BJ (cell line): Measurements from ENCODE around the gene SMS. TPM values are rescaled to one million over a fixed set of nuclear protein-coding genes. Genes with fewer than 3 reads are reported as not detected.

Experiments
- CTCF ChIA-PET: fragments of 350-600 bp; formaldehyde crosslinking; extraction: SDS; loops from one replicate; lab custom pipeline; 2021; ENCODE audit warnings: antibody characterized with exemption, inconsistent platforms; lab: Yijun Ruan, JAX
- POLR2A ChIA-PET: fragments of 300-600 bp; sonication (Branson Sonifier 250); formaldehyde crosslinking; extraction: SDS; loops from one replicate; lab custom pipeline; 2021; ENCODE audit warnings: antibody characterized with exemption; lab: Charles Lee
- DNase-seq: peaks from one replicate; pipeline ENCODE4 v3.0.0-alpha.2; 2011; ENCODE audit warnings: low read depth
- H3K27me3 ChIP-seq: 2 replicates; pipeline ENCODE4 v1.6.0; 2011; ENCODE audit warnings: low read length; ENCODE audit not compliant: control insufficient read depth, insufficient read depth
- H3K36me3 ChIP-seq: 2 replicates; pipeline ENCODE4 v1.5.1; 2011; ENCODE audit warnings: low read length; ENCODE audit not compliant: control insufficient read depth, insufficient read depth
- H3K4me3 ChIP-seq: 2 replicates; pipeline ENCODE4 v1.5.1; 2011; ENCODE audit warnings: low read depth, mild to moderate bottlenecking, control low read depth, low read length
- polyA plus RNA-seq: library from polyadenylated mRNA; depleted of rRNA; stranded (reverse); fragments of >200 nt; gene quantifications from 2 replicates; pipeline ENCODE4 v1.2.3, GENCODE V29; 2011
- TF ChIP-seq, protein P1 (sequence below): IDR thresholded peaks from 2 replicates; pipeline ENCODE4 v1.5.1; 2011; ENCODE audit warnings: low read depth, mild to moderate bottlenecking, control low read depth, inconsistent platforms, low read length, moderate library complexity; ENCODE audit not compliant: insufficient read depth

SMS gene
- polyA plus RNA-seq, 1 experiment: 26.0 TPM

DNA sequence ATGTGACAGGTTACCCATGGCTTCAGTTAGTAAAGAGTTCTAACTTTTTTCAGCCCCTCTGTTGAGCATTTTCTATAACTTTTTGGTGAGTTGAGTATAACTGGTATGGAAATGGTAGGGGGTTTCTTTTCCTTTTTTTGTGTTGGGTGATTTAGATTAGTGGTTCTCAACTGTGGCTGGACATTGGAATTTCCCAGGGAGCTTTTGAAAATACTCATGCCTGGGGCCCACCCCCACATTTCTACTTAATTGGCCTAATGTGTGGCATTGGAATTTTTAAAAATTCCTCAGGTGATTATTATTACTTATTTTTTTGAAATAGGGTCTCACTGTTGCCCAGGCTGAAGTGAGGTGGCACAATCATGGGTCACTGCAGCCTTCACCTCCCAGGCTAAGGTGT, 21.9 kb downstream of the SMS start:
- POLR2A ChIA-PET: no interaction called here
- Histone ChIP-seq H3K36me3 (no peaks in the 10 kb centered on the region), H3K27me3 (no peaks in the 10 kb centered on the region), H3K4me3 (no peak overlapping the region)
- TF ChIP-seq, protein P1, sequence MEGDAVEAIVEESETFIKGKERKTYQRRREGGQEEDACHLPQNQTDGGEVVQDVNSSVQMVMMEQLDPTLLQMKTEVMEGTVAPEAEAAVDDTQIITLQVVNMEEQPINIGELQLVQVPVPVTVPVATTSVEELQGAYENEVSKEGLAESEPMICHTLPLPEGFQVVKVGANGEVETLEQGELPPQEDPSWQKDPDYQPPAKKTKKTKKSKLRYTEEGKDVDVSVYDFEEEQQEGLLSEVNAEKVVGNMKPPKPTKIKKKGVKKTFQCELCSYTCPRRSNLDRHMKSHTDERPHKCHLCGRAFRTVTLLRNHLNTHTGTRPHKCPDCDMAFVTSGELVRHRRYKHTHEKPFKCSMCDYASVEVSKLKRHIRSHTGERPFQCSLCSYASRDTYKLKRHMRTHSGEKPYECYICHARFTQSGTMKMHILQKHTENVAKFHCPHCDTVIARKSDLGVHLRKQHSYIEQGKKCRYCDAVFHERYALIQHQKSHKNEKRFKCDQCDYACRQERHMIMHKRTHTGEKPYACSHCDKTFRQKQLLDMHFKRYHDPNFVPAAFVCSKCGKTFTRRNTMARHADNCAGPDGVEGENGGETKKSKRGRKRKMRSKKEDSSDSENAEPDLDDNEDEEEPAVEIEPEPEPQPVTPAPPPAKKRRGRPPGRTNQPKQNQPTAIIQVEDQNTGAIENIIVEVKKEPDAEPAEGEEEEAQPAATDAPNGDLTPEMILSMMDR: no peak
- CTCF ChIA-PET: interaction anchor here (1.2 kb wide), 1 partner anchor 20 kb away, joined by 3 read pairs; no protein-coding TSS in a partner anchor
- DNase-seq: no peak

DNA sequence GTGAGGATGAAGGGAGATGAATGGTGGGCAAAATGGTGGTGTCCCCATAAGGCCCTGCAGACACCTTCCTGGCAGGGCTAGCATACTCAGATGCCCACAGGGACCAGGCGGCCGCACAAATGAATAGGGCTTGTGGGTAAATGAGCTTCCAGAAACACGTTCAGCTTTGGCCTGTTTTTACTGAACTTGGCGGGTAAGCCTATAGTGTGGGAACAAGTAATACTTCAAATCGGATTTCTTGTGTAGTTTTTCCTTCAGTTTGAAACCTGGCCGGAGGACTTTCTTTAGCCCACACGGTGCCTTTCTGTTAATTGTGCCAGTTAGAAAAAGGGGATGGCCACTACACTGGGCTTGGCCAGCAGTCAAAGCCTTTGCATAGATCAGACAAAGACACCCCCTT, 22.8 kb downstream of the SMS start:
- Histone ChIP-seq H3K27me3 (no peaks in the 10 kb centered on the region), H3K4me3 (no peak overlapping the region), H3K36me3 (no peaks in the 10 kb centered on the region; the same call in 1 of the 2 replicates)
- ChIA-PET POLR2A (no interaction called here), CTCF (interaction anchor here (1.2 to 2.0 kb wide), 2 partner anchors 21 to 22 kb away, joined by 3 to 6 read pairs; no protein-coding TSS in a partner anchor)
- DNase-seq: no peak
- TF ChIP-seq, protein P1: no peak

DNA sequence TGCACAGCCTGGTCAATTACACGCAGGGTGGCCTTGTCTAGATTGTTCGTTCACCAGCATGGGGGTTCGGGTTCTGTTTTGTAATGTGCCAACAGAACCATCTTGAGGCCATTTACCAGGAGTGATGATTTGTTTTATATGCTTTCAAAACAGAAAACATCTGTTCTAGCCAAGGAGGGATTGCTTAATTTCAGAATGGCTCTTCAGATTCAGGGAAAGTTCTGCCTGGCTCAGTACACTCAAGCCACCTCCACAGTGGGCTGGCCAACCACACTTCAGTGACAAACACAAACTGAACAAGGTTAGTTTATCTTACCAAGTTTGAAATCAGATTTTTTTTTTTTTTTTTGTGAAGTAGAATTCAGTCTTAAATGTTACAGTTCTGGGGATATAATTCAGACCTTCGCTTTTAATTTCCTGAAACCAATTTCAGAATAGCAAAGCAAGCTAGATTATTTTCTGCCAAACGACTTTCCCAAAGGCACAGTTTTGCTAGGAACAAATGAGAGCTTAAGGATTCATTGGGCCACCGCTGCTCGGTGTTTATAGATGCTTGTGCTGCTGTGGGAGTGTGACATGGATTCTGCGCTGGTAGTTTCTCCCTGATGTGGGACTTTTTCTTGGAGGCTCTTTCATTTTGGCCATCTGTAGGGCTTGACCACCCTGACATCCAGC, 23.4 kb downstream of the SMS start:
- H3K36me3 ChIP-seq: no peaks in the 10 kb centered on the region; the same call in 1 of the 2 replicates
- no peaks in the 10 kb centered on the region for H3K27me3 ChIP-seq
- no peak overlapping the region for H3K4me3 ChIP-seq
- POLR2A ChIA-PET: no interaction called here
- TF ChIP-seq, protein P1: no peak
- CTCF ChIA-PET: interaction anchor here (1.2 to 2.0 kb wide), 2 partner anchors 21 kb away, joined by 3 to 6 read pairs; no protein-coding TSS in a partner anchor
- no peak for DNase-seq

DNA sequence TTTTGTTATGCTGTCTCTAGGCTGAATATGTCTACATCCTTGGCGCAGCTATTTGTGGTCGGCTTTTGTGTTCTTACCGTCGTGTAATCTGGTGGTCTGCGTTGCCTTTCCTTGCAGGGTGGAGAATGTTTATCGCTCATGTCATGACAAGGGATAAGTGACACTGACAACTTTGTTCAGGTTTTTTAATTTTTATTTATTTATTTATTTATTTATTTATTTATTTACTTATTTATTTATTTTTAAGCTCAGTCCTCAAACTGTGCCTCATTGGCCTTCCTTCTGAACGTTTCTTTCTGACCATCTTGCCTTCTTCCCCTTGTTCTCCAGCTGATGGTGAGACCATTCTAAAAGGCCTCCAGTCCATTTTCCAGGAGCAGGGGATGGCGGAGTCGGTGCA, 26.4 kb downstream of the SMS start:
- CTCF ChIA-PET: interaction anchor here (0.6 kb wide), 1 partner anchor 380 kb away, joined by 3 read pairs; no protein-coding TSS in a partner anchor
- TF ChIP-seq, protein P1: no peak
- POLR2A ChIA-PET: no interaction called here
- Histone ChIP-seq H3K4me3 (no peak overlapping the region), H3K27me3 (no peaks in the 10 kb centered on the region), H3K36me3 (no peaks in the 10 kb centered on the region; the same call in 1 of the 2 replicates)
- DNase-seq: no peak

DNA sequence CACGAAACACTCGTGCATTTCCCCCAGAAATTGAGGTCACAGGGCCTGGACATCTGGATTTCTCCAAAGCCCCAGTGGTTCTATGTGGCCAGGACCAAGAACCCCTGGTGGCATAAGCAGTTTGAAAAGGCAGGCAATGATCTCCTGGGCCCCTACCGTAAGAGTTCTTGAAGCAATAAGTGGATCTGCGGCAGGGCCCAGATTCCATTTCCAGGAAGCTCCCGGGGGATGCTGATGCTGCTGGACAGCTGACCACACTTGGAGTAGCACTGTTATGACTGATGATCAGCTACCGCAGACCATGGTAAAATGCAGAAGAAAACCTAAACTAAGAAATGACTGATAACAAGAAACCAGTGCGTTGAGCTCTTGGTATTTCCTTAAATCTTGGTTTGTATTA, 27.8 kb downstream of the SMS start:
- ChIA-PET POLR2A (no interaction called here), CTCF (no interaction called here)
- no peak for DNase-seq
- Histone ChIP-seq H3K27me3 (no peaks in the 10 kb centered on the region), H3K36me3 (no peaks in the 10 kb centered on the region; the same call in 1 of the 2 replicates), H3K4me3 (no peak overlapping the region)
- TF ChIP-seq, protein P1: no peak
